ENCODE measurements around the gene NAA25. TPM values are rescaled to one million over a fixed set of nuclear protein-coding genes. Genes with fewer than 3 reads are reported as not detected.

The NAA25 gene
- polyA plus RNA-seq, 1 of the 3 experiments (the other 2 are of a cell fraction) = 4.4 TPM

DNA sequence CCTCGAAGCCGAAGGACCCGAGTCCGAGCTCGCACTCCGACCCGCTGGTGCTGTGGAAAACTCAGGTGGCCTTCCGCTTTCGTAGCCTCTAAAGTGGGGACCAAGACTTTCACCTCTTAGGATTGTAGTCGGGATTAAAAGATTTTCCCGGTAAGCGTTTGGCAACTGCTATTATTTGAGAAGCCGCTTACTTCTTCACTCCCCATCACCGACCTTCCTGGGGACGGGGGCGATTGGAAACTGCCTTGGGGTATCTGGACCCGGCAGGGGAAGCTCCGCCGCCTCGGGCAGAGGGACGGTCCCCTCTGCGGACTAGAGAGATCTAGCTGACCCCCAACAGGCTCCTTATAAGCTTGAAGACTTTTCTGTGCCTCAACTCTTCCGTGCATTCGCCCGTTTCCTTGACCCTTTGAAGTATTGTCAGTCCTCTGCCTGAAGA is 17.4 kb upstream of the NAA25 start:
- peaks cover 4 to 18% of the 10 kb centered on the region in 2 experiments; a peak in 3 of 4 replicates for H3K4me1 ChIP-seq (ENCODE audit: control insufficient read depth in 1 of 2, insufficient read depth in 2 of 2, low read depth in 1 of 2, low read length in 1 of 2)

DNA sequence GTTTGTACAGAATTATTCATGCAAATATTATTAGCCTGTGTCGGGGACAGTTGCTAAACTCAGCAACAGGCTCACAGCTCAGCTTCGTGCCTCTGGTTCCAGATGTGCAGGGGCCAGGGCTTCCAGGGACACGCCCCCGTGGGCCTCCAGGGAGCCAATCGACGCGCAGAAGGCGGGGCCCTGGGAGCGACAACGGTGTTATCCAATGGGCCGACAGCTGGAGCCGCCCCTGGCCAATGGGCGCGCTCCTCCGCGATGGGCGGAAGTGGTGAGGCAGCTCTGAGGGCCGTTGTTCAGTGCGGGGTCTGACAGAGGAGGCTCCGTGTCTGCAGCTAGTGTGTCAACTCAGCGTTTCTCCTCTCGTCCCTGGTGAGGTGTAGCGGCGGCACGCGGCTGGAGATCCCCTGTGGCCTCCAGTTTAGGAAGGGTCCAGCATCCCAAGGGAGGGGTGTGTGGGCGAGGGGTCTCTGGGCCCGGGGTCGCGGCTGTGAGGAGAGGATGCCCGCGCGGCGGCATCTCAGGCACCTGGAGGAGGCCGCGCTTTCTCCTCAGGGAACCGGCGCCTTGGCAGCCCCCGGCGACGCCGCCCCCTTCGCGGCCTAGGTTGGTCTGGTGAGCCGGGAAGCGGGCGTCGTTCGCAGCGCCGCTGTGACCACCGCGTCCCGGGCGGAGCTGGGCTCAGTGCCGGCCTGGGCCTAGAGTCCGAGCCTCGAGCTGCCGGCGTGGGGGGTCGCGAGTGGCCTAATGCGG is 16.8 kb upstream of the NAA25 start, which contains the start of gene TRAFD1:
Gene TRAFD1 (plus strand): TSS at position 311 of the 750 bp plus-strand sequence. CDS start 4,963 bp downstream, outside the sequence.
- Histone ChIP-seq H4K20me1 (ENCODE audit: insufficient read depth) (no peaks in the 10 kb centered on the region), H3K9me3 (no peaks in the 10 kb centered on the region), H3K9me2 (no peaks in the 10 kb centered on the region), H3K9ac (peak within 1 kb of the TSS; percentile 83), H2AFZ (ENCODE audit: low read depth) (peak within 1 kb of the TSS; percentile 89), H3K27ac (ENCODE audit: low read depth in 2 of 2, low read length in 1 of 2) (peak within 1 kb of the TSS; percentile 48 to 61; a peak in 1 of 4 replicates), H3K79me2 (ENCODE audit: insufficient read depth) (peaks cover 43% of the 10 kb centered on the region), H3K4me3 (ENCODE audit: low read depth in 2 of 2, low read length in 1 of 2) (peak within 1 kb of the TSS; percentile 69 to 81), H3K4me1 (ENCODE audit: control insufficient read depth in 1 of 2, insufficient read depth in 2 of 2, low read depth in 1 of 2, low read length in 1 of 2) (peaks cover 4 to 12% of the 10 kb centered on the region in 2 experiments; a peak in 3 of 4 replicates), H3K4me2 (peak within 1 kb of the TSS; percentile 97), H3K36me3 (replicated peaks in 1 of 2; ENCODE audit: control insufficient read depth in 1 of 2, insufficient read depth in 2 of 2, low read length in 1 of 2) (no peaks in the 10 kb centered on the region), H3K27me3 (ENCODE audit: insufficient read depth) (no peaks in the 10 kb centered on the region), H3F3A (replicated peaks; ENCODE audit: insufficient read depth) (peaks cover 13% of the 10 kb centered on the region)
- WGBS (ENCODE audit: low lambda C conversion rate) = 0% methylated on average over 13 of the region's 63 CpGs
- POLR2A ChIA-PET = interaction anchor here (0.9 to 2.2 kb wide), 4 partner anchors 9 to 111 kb away, joined by 3 to 17 read pairs (median 6); partner anchors contain the start of gene NAA25
- CTCF ChIA-PET = interaction anchor here (0.6 to 1.4 kb wide), 2 partner anchors 14 to 189 kb away, joined by 3 read pairs; no protein-coding TSS in a partner anchor
- DNase-seq = peak; percentile 99
- peak; percentile 92 for TF ChIP-seq MXI1 (IDR thresholded peaks at IDR 0.05; ENCODE audit: low read depth, low read length)
- TF ChIP-seq SMC3 (IDR thresholded peaks at IDR 0.05; ENCODE audit: low read depth, low read length) = no peak
- TF ChIP-seq, protein P1, sequence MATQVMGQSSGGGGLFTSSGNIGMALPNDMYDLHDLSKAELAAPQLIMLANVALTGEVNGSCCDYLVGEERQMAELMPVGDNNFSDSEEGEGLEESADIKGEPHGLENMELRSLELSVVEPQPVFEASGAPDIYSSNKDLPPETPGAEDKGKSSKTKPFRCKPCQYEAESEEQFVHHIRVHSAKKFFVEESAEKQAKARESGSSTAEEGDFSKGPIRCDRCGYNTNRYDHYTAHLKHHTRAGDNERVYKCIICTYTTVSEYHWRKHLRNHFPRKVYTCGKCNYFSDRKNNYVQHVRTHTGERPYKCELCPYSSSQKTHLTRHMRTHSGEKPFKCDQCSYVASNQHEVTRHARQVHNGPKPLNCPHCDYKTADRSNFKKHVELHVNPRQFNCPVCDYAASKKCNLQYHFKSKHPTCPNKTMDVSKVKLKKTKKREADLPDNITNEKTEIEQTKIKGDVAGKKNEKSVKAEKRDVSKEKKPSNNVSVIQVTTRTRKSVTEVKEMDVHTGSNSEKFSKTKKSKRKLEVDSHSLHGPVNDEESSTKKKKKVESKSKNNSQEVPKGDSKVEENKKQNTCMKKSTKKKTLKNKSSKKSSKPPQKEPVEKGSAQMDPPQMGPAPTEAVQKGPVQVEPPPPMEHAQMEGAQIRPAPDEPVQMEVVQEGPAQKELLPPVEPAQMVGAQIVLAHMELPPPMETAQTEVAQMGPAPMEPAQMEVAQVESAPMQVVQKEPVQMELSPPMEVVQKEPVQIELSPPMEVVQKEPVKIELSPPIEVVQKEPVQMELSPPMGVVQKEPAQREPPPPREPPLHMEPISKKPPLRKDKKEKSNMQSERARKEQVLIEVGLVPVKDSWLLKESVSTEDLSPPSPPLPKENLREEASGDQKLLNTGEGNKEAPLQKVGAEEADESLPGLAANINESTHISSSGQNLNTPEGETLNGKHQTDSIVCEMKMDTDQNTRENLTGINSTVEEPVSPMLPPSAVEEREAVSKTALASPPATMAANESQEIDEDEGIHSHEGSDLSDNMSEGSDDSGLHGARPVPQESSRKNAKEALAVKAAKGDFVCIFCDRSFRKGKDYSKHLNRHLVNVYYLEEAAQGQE (IDR thresholded peaks at IDR 0.05; ENCODE audit: low read depth, low read length) = no peak
- TF ChIP-seq, protein P2, sequence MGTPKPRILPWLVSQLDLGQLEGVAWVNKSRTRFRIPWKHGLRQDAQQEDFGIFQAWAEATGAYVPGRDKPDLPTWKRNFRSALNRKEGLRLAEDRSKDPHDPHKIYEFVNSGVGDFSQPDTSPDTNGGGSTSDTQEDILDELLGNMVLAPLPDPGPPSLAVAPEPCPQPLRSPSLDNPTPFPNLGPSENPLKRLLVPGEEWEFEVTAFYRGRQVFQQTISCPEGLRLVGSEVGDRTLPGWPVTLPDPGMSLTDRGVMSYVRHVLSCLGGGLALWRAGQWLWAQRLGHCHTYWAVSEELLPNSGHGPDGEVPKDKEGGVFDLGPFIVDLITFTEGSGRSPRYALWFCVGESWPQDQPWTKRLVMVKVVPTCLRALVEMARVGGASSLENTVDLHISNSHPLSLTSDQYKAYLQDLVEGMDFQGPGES (IDR thresholded peaks at IDR 0.05; ENCODE audit: low read depth, low read length) = peak; percentile 92
- no peak for TF ChIP-seq GATA2 (CRISPR knock-in tag; IDR thresholded peaks at IDR 0.05)
- TF ChIP-seq YY1 (IDR thresholded peaks at IDR 0.05; ENCODE audit: low read depth) = no peak
- peak; percentile 84 for TF ChIP-seq ELF1 (IDR thresholded peaks at IDR 0.05)
- TF ChIP-seq RAD21 (IDR thresholded peaks at IDR 0.05; ENCODE audit: low read length) = no peak
- peak; percentile 92 for TF ChIP-seq TAF1 (IDR thresholded peaks at IDR 0.05; ENCODE audit: borderline replicate concordance, low read depth, low read length)
- no peak for TF ChIP-seq FOSL2 (IDR thresholded peaks at IDR 0.05; ENCODE audit: borderline replicate concordance, low read depth)
- TF ChIP-seq, protein P3, sequence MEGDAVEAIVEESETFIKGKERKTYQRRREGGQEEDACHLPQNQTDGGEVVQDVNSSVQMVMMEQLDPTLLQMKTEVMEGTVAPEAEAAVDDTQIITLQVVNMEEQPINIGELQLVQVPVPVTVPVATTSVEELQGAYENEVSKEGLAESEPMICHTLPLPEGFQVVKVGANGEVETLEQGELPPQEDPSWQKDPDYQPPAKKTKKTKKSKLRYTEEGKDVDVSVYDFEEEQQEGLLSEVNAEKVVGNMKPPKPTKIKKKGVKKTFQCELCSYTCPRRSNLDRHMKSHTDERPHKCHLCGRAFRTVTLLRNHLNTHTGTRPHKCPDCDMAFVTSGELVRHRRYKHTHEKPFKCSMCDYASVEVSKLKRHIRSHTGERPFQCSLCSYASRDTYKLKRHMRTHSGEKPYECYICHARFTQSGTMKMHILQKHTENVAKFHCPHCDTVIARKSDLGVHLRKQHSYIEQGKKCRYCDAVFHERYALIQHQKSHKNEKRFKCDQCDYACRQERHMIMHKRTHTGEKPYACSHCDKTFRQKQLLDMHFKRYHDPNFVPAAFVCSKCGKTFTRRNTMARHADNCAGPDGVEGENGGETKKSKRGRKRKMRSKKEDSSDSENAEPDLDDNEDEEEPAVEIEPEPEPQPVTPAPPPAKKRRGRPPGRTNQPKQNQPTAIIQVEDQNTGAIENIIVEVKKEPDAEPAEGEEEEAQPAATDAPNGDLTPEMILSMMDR (IDR thresholded peaks at IDR 0.05) = no peak
- TF ChIP-seq NRF1 (IDR thresholded peaks at IDR 0.05; ENCODE audit: low read depth, low read length) = no peak
- no peak for TF ChIP-seq MEF2A (IDR thresholded peaks at IDR 0.05; ENCODE audit: borderline replicate concordance, low read depth)
- 0 out of 2 replicates have a peak, but pooled peaks have one; percentile 48 for TF ChIP-seq FOXJ3 (CRISPR knock-in tag; IDR thresholded peaks at IDR 0.05)
- TF ChIP-seq TCF12 (IDR thresholded peaks at IDR 0.05) = no peak
- TF ChIP-seq GABPA (IDR thresholded peaks at IDR 0.05; ENCODE audit: low read depth) = peak; percentile 75
- TF ChIP-seq JUND (IDR thresholded peaks at IDR 0.05) = no peak
- TF ChIP-seq CHD2 (IDR thresholded peaks at IDR 0.05; ENCODE audit: low read length, partially characterized antibody) = peak; percentile 91
- TF ChIP-seq POLR2AphosphoS5 (IDR thresholded peaks at IDR 0.05; ENCODE audit: low read depth, low read length) = peak; percentile 98

More for the DNA sequence above, 17.4 kb upstream of the NAA25 start:
- Histone ChIP-seq H3K4me3 (ENCODE audit: low read depth in 2 of 2, low read length in 1 of 2) (peak overlapping the region; percentile 69 to 81), H3K27me3 (ENCODE audit: insufficient read depth) (no peaks in the 10 kb centered on the region), H4K20me1 (ENCODE audit: insufficient read depth) (no peaks in the 10 kb centered on the region), H3K9me2 (no peaks in the 10 kb centered on the region), H3F3A (replicated peaks; ENCODE audit: insufficient read depth) (peaks cover 13% of the 10 kb centered on the region), H3K79me2 (ENCODE audit: insufficient read depth) (peaks cover 43% of the 10 kb centered on the region), H3K36me3 (replicated peaks in 1 of 2; ENCODE audit: control insufficient read depth in 1 of 2, insufficient read depth in 2 of 2, low read length in 1 of 2) (peaks cover 0 to 2% of the 10 kb centered on the region in 2 experiments), H3K4me2 (peak overlapping the region; percentile 97), H3K9me3 (no peaks in the 10 kb centered on the region), H3K9ac (peak overlapping the region; percentile 83), H2AFZ (ENCODE audit: low read depth) (peak overlapping the region; percentile 89; the same call in 1 of the 2 replicates), H3K27ac (ENCODE audit: low read depth in 2 of 2, low read length in 1 of 2) (peak overlapping the region; percentile 48 to 61; a peak in 1 of 4 replicates)
- ChIA-PET CTCF (interaction anchor here (1.4 kb wide), 1 partner anchor 189 kb away, joined by 3 read pairs; no protein-coding TSS in a partner anchor), POLR2A (interaction anchor here (1.5 to 2.2 kb wide), 3 partner anchors 9 to 27 kb away, joined by 3 to 17 read pairs (median 9); partner anchors contain the start of gene NAA25)
- DNase-seq = peak; percentile 36
- 9% methylated on average over 23 of the region's 25 CpGs for WGBS (ENCODE audit: low lambda C conversion rate)
- TF ChIP-seq FOSL2 (IDR thresholded peaks at IDR 0.05; ENCODE audit: borderline replicate concordance, low read depth) (no peak), RCOR1 (IDR thresholded peaks at IDR 0.05; ENCODE audit: low read length) (no peak)

All from SK-N-SH (cell line).